Retinal pigment epithelial cell (primary cell): Measurements from ENCODE around the gene CCDC30.

ENCODE experiments used
- DNase-seq: peaks from one replicate; pipeline ENCODE4 v3.0.0-alpha.2; 2010; ENCODE audit warnings: low read depth
- H3K4me3 ChIP-seq: 2 replicates; pipeline ENCODE4 v1.5.1; 2011; ENCODE audit warnings: mild to moderate bottlenecking, low read length, control low read depth, moderate library complexity
- TF ChIP-seq, protein P1 (sequence below): conservative IDR thresholded peaks from 2 replicates; pipeline ENCODE4 v1.5.1; 2011; ENCODE audit warnings: low read depth, low read length, control low read depth, inconsistent platforms

The CCDC30 gene

DNA sequence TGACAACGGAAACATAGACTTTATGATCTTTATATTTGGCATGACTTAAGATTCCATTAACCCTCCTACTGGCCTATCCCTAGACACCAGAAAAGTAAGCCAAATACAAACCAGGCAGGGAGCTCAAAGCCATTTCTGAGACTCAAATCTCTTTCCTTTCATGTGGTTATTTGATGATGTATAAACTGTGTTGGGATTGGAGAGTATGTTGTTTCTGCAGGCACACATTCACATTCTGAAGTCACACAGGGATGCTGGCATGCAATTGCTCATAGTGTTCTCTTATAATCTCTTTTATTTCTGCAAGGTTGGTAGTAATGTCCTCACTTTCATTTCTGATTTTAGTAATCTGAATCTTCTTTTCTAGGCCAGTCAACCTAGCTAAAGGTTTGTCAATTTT, 13.0 kb upstream of the CCDC30 start:
- no peak for DNase-seq
- TF ChIP-seq, protein P1, sequence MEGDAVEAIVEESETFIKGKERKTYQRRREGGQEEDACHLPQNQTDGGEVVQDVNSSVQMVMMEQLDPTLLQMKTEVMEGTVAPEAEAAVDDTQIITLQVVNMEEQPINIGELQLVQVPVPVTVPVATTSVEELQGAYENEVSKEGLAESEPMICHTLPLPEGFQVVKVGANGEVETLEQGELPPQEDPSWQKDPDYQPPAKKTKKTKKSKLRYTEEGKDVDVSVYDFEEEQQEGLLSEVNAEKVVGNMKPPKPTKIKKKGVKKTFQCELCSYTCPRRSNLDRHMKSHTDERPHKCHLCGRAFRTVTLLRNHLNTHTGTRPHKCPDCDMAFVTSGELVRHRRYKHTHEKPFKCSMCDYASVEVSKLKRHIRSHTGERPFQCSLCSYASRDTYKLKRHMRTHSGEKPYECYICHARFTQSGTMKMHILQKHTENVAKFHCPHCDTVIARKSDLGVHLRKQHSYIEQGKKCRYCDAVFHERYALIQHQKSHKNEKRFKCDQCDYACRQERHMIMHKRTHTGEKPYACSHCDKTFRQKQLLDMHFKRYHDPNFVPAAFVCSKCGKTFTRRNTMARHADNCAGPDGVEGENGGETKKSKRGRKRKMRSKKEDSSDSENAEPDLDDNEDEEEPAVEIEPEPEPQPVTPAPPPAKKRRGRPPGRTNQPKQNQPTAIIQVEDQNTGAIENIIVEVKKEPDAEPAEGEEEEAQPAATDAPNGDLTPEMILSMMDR: no peak
- no peak overlapping the region for H3K4me3 ChIP-seq

DNA sequence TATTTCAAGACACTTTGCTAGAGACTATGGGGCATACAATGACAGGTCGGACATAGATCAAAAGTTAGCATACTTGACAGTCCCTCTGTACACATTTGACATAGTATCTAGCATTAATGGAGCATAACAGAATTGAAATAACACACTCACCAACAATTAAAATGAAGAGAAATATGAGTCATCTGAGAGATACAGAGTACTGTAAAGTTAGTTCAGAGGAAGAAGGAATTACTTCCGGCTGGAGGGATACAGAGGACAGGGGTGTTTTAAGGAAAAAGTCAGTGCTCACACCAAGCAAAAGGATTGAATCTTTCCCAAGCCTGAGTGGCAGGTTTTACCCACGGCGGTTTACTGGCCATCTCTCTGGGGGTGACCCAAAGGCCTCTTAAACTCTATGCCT, 9.7 kb upstream of the CCDC30 start:
- TF ChIP-seq, protein P1: no peak
- no peak overlapping the region for H3K4me3 ChIP-seq
- DNase-seq: no peak

DNA sequence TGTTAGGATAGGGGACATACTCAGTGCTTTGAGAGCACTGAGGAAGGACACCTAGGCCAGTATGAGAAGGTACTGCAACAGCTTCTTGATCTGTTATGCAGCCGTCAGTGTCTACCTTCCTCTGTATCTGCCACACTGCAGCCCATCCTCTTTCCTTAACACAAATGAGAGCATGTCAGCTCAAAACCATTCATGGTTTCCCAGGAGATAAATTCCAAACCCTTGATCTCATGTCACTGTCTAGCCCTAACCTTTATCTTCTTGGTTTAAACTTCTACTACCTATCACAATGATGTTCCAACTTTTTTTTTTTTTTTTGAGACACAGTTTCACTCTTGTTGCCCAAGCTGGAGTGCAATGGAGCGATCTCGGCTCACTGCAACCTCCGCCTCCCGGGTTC, 8.7 kb upstream of the CCDC30 start:
- no peak overlapping the region for H3K4me3 ChIP-seq
- TF ChIP-seq, protein P1: no peak
- no peak for DNase-seq

DNA sequence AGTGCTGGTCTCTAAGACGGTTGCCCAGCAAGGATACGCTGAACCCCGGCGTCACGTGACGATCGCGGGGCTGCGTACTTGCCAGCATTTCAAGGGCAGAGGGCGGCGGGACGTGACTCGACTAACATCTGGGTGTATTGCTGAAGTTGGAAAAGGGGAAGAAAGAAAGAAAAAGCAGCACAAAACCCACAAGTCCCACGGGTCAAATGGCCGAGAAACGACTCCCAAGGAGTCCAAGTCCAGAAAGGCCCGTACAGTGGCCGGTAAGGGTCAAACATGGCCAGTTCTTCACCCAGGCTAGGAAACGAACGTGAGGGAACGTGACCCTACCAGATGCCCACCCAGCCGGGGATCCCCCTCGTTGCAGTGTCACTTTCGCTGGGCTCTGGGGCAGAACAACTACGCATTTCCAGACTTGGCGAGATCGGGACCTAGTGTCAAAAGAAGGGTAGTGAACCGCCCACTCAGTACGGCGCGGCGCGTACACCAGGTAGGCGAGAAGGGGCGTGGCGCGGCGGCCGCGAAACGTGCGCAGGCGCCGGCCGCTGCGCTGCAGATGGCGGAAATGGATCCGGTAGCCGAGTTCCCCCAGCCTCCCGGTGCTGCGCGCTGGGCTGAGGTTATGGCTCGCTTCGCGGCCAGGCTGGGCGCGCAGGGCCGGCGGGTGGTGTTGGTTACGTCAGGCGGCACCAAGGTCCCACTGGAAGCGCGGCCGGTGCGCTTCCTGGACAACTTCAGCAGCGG, 6.9 kb upstream of the CCDC30 start, which contains the start of the genes PPCS and ZMYND12:
Gene PPCS (plus strand): TSS at position 534 of the 744 bp plus-strand sequence. CDS start 23 bp downstream, at position 557.
Gene ZMYND12 (minus strand): TSS at position 13 of the 744 bp plus-strand sequence. CDS start 25 bp downstream, outside the sequence.
- DNase-seq: peak; percentile 55
- peak within 1 kb of the TSS; percentile 84 for H3K4me3 ChIP-seq
- TF ChIP-seq, protein P1: no peak

DNA sequence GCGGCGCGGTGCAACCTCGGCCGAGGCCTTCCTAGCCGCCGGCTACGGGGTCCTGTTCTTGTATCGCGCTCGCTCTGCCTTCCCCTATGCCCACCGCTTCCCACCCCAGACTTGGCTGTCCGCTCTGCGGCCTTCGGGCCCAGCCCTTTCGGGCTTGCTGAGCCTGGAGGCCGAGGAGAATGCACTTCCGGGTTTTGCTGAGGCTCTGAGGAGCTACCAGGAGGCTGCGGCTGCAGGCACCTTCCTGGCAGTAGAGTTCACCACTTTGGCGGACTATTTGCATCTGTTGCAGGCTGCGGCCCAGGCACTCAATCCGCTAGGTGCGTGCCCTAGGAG, 6.4 kb upstream of the CCDC30 start:
- peak; percentile 33 for DNase-seq
- peak overlapping the region; percentile 84 for H3K4me3 ChIP-seq
- TF ChIP-seq, protein P1: no peak

DNA sequence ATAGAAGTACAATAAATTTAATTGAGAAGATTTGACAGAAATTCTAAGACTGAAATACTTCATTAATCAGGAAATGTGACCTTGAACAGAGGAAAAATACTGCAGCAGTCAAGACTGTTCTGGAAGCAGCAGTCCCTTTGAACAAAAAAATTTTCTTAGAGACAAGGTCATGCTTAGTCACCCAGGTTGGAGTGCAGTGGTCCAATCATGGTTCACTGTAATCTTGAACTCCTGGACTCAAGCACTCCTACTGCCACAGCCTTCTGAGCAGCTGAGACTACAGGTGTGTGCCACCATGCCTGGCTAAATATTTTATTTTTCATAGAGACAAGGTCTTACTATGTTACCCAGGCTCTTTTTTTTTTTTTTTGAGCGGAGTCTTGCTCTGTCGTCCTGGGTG, 1.9 kb upstream of the CCDC30 start:
- TF ChIP-seq, protein P1: no peak
- H3K4me3 ChIP-seq: no peak overlapping the region
- DNase-seq: no peak

DNA sequence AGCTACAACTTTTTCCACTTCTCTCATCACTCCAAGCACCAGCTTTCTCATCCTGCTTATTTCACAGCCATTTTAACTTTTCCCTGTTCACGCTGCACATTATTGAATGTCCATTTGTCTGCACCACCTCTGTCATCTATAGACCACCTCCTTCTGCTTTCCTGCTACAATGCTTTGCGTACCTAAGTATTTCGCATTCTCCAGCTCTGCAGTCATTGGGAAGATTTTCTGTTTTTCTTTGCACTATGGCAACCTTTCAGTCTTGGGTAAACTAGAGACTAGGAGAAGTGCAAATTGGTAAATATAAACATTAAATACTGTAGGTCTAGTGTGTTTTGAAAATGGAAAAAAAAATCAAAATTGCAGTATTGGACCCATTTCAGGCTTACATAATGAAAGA, 835 bp downstream of the CCDC30 start:
- TF ChIP-seq, protein P1: no peak
- no peak for DNase-seq
- H3K4me3 ChIP-seq: peak overlapping the region; percentile 83
